ENCODE data around the gene KITLG. TPM values are rescaled to one million over a fixed set of nuclear protein-coding genes. Genes with fewer than 3 reads are reported as not detected.
A peak's percentile ranks its signal among the peaks of the same experiment; 100 is the strongest.
"Not testable (repeated sequence)": the region's sequence is repeated elsewhere in the genome, so short reads cannot be mapped to it uniquely, and the experiment has no call there.

Gene KITLG
- total RNA-seq: under 1 TPM in 1 of 2 experiments, not detected in 1; 0.14 TPM

GRCh38 chr12:88580051-88580871 is at the start of gene KITLG:
Gene KITLG, minus strand, starts transcription at chr12:88580471. Its CDS starts 193 bp downstream, at chr12:88580278.
- no peaks in the 10 kb centered on the region for H3K9me3 Mint-ChIP-seq (ENCODE audit: low read depth)
- ATAC-seq: peak; percentile 81
- no peak within 1 kb of the TSS for H3K27ac Mint-ChIP-seq
- no peaks in the 10 kb centered on the region for H3K36me3 Mint-ChIP-seq
- peak within 1 kb of the TSS; percentile 53 for H3K4me3 Mint-ChIP-seq
- peaks cover 57% of the 10 kb centered on the region for H3K27me3 Mint-ChIP-seq
- no peak for DNase-seq
- CTCF ChIA-PET: interaction anchor here (0.6 to 0.9 kb wide), 2 partner anchors 11 to 247 kb away, joined by 3 read pairs; no protein-coding TSS in a partner anchor
- peaks cover 8% of the 10 kb centered on the region for H3K4me1 Mint-ChIP-seq

- Mint-ChIP-seq H3K9me3 (ENCODE audit: low read depth) (no peaks in the 10 kb centered on the region), H3K27ac (no peak overlapping the region), H3K36me3 (no peaks in the 10 kb centered on the region), H3K4me3 (no peak overlapping the region), H3K4me1 (no peaks in the 10 kb centered on the region), H3K27me3 (no peaks in the 10 kb centered on the region)
- no peak for ATAC-seq
- CTCF ChIA-PET: no interaction called here
- no peak for DNase-seq
These were observed 48.7 kb upstream of the KITLG start for GRCh38 chr12:88628856-88629509.

GRCh38 chr12:88628035-88628434 is 47.8 kb upstream of the KITLG start:
- DNase-seq; H3K27me3 Mint-ChIP-seq; CTCF ChIA-PET; H3K27ac Mint-ChIP-seq; H3K9me3 Mint-ChIP-seq (ENCODE audit: low read depth); ATAC-seq; H3K36me3 Mint-ChIP-seq; H3K4me1 Mint-ChIP-seq; H3K4me3 Mint-ChIP-seq: not testable (repeated sequence)

- H3K9me3 Mint-ChIP-seq (ENCODE audit: low read depth): no peaks in the 10 kb centered on the region
- ATAC-seq: no peak
- CTCF ChIA-PET: no interaction called here
- no peaks in the 10 kb centered on the region for H3K4me1 Mint-ChIP-seq
- no peaks in the 10 kb centered on the region for H3K36me3 Mint-ChIP-seq
- H3K27me3 Mint-ChIP-seq: no peaks in the 10 kb centered on the region
- H3K27ac Mint-ChIP-seq: no peak overlapping the region
- no peak for DNase-seq
- no peak overlapping the region for H3K4me3 Mint-ChIP-seq
These were observed 47.2 kb upstream of the KITLG start for GRCh38 chr12:88627501-88627900.

- no peak overlapping the region for H3K27ac Mint-ChIP-seq
- no peaks in the 10 kb centered on the region for H3K36me3 Mint-ChIP-seq
- ATAC-seq: no peak
- H3K4me1 Mint-ChIP-seq: no peaks in the 10 kb centered on the region
- H3K9me3 Mint-ChIP-seq (ENCODE audit: low read depth): no peaks in the 10 kb centered on the region
- no peak for DNase-seq
- H3K4me3 Mint-ChIP-seq: no peak overlapping the region
- no peaks in the 10 kb centered on the region for H3K27me3 Mint-ChIP-seq
- CTCF ChIA-PET: no interaction called here
These were observed 45.1 kb upstream of the KITLG start for GRCh38 chr12:88625356-88625755.

- no peaks in the 10 kb centered on the region for H3K9me3 Mint-ChIP-seq (ENCODE audit: low read depth)
- DNase-seq (no peak), ATAC-seq (no peak)
- H3K27ac Mint-ChIP-seq: no peak overlapping the region
- no peak overlapping the region for H3K4me3 Mint-ChIP-seq
- H3K4me1 Mint-ChIP-seq: no peaks in the 10 kb centered on the region
- H3K36me3 Mint-ChIP-seq: no peaks in the 10 kb centered on the region
- H3K27me3 Mint-ChIP-seq: no peaks in the 10 kb centered on the region
- CTCF ChIA-PET: no interaction called here
These were observed 44.6 kb upstream of the KITLG start for GRCh38 chr12:88624911-88625310.

- no peaks in the 10 kb centered on the region for H3K27me3 Mint-ChIP-seq
- H3K27ac Mint-ChIP-seq: no peak overlapping the region
- no peak overlapping the region for H3K4me3 Mint-ChIP-seq
- CTCF ChIA-PET: no interaction called here
- H3K9me3 Mint-ChIP-seq (ENCODE audit: low read depth): no peaks in the 10 kb centered on the region
- H3K4me1 Mint-ChIP-seq: no peaks in the 10 kb centered on the region
- no peaks in the 10 kb centered on the region for H3K36me3 Mint-ChIP-seq
- ATAC-seq (no peak), DNase-seq (no peak)
These were observed 43.7 kb upstream of the KITLG start for GRCh38 chr12:88623777-88624548.

GRCh38 chr12:88617352-88617751 is 37.1 kb upstream of the KITLG start:
- DNase-seq (no peak), ATAC-seq (no peak)
- CTCF ChIA-PET: no interaction called here
- H3K36me3 Mint-ChIP-seq: no peaks in the 10 kb centered on the region
- H3K27ac Mint-ChIP-seq: no peak overlapping the region
- no peak overlapping the region for H3K4me3 Mint-ChIP-seq
- H3K27me3 Mint-ChIP-seq: no peaks in the 10 kb centered on the region
- H3K9me3 Mint-ChIP-seq (ENCODE audit: low read depth): no peaks in the 10 kb centered on the region
- H3K4me1 Mint-ChIP-seq: no peaks in the 10 kb centered on the region

- H3K27ac Mint-ChIP-seq: no peak overlapping the region
- H3K4me3 Mint-ChIP-seq: no peak overlapping the region
- peaks cover 2% of the 10 kb centered on the region for H3K9me3 Mint-ChIP-seq (ENCODE audit: low read depth)
- DNase-seq (no peak), ATAC-seq (no peak)
- H3K36me3 Mint-ChIP-seq: no peaks in the 10 kb centered on the region
- H3K27me3 Mint-ChIP-seq: no peaks in the 10 kb centered on the region
- no peaks in the 10 kb centered on the region for H3K4me1 Mint-ChIP-seq
- CTCF ChIA-PET: no interaction called here
These were observed 35.2 kb upstream of the KITLG start for GRCh38 chr12:88615490-88615889.

- DNase-seq (no peak), ATAC-seq (no peak)
- Mint-ChIP-seq H3K27ac (no peak overlapping the region), H3K4me3 (no peak overlapping the region), H3K4me1 (no peaks in the 10 kb centered on the region), H3K36me3 (no peaks in the 10 kb centered on the region), H3K9me3 (ENCODE audit: low read depth) (no peaks in the 10 kb centered on the region), H3K27me3 (no peaks in the 10 kb centered on the region)
- CTCF ChIA-PET: no interaction called here
These were observed 24.4 kb upstream of the KITLG start for GRCh38 chr12:88604646-88605045.

GRCh38 chr12:88600272-88600671 is 20.0 kb upstream of the KITLG start:
- no peaks in the 10 kb centered on the region for H3K9me3 Mint-ChIP-seq (ENCODE audit: low read depth)
- H3K36me3 Mint-ChIP-seq: no peaks in the 10 kb centered on the region
- H3K27ac Mint-ChIP-seq: no peak overlapping the region
- H3K27me3 Mint-ChIP-seq: no peaks in the 10 kb centered on the region
- no peak overlapping the region for H3K4me3 Mint-ChIP-seq
- CTCF ChIA-PET: no interaction called here
- H3K4me1 Mint-ChIP-seq: no peaks in the 10 kb centered on the region
- ATAC-seq (no peak), DNase-seq (no peak)

GRCh38 chr12:88597365-88597764 is 17.1 kb upstream of the KITLG start:
- Mint-ChIP-seq H3K4me3 (no peak overlapping the region), H3K27me3 (no peaks in the 10 kb centered on the region), H3K9me3 (ENCODE audit: low read depth) (no peaks in the 10 kb centered on the region), H3K27ac (no peak overlapping the region), H3K4me1 (no peaks in the 10 kb centered on the region), H3K36me3 (no peaks in the 10 kb centered on the region)
- CTCF ChIA-PET: no interaction called here
- DNase-seq (no peak), ATAC-seq (no peak)

GRCh38 chr12:88595697-88596096 is 15.4 kb upstream of the KITLG start:
- no peaks in the 10 kb centered on the region for H3K27me3 Mint-ChIP-seq
- H3K9me3 Mint-ChIP-seq (ENCODE audit: low read depth): no peaks in the 10 kb centered on the region
- H3K27ac Mint-ChIP-seq: no peak overlapping the region
- CTCF ChIA-PET: no interaction called here
- no peak for ATAC-seq
- DNase-seq: no peak
- H3K4me3 Mint-ChIP-seq: no peak overlapping the region
- no peaks in the 10 kb centered on the region for H3K4me1 Mint-ChIP-seq
- H3K36me3 Mint-ChIP-seq: no peaks in the 10 kb centered on the region

- Mint-ChIP-seq H3K4me1 (no peaks in the 10 kb centered on the region), H3K27me3 (peaks cover 2% of the 10 kb centered on the region), H3K36me3 (no peaks in the 10 kb centered on the region), H3K4me3 (no peak overlapping the region), H3K27ac (no peak overlapping the region), H3K9me3 (ENCODE audit: low read depth) (no peaks in the 10 kb centered on the region)
- no peak for DNase-seq
- no peak for ATAC-seq
- CTCF ChIA-PET: no interaction called here
These were observed 14.5 kb upstream of the KITLG start for GRCh38 chr12:88594780-88595179.
